ENCODE data around the gene TLE1. TPM values are rescaled to one million over a fixed set of nuclear protein-coding genes. Genes with fewer than 3 reads are reported as not detected.
A peak's percentile ranks its signal among the peaks of the same experiment; 100 is the strongest.

Gene TLE1
- total RNA-seq, 1 donor from 2014 or later, result 75.1 TPM

- no peak for TF ChIP-seq POLR2AphosphoS5 (IDR thresholded peaks at IDR 0.05; ENCODE audit: insufficient read depth in 1 of 2, low read depth in 1 of 2)
- TF ChIP-seq, protein P1, sequence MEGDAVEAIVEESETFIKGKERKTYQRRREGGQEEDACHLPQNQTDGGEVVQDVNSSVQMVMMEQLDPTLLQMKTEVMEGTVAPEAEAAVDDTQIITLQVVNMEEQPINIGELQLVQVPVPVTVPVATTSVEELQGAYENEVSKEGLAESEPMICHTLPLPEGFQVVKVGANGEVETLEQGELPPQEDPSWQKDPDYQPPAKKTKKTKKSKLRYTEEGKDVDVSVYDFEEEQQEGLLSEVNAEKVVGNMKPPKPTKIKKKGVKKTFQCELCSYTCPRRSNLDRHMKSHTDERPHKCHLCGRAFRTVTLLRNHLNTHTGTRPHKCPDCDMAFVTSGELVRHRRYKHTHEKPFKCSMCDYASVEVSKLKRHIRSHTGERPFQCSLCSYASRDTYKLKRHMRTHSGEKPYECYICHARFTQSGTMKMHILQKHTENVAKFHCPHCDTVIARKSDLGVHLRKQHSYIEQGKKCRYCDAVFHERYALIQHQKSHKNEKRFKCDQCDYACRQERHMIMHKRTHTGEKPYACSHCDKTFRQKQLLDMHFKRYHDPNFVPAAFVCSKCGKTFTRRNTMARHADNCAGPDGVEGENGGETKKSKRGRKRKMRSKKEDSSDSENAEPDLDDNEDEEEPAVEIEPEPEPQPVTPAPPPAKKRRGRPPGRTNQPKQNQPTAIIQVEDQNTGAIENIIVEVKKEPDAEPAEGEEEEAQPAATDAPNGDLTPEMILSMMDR (IDR thresholded peaks at IDR 0.05), result no peak
- no peak for TF ChIP-seq POLR2A (IDR thresholded peaks at IDR 0.05)
- intact Hi-C loops (cut with DNase I), result loop anchor here (5.0 to 10.0 kb wide), 2 partner anchors 53 to 956 kb away; no protein-coding TSS in a partner anchor
- no peaks in the 10 kb centered on the region for H3K27me3 ChIP-seq
- no peak overlapping the region for H3K4me3 ChIP-seq
- peaks cover 27% of the 10 kb centered on the region for H3K4me1 ChIP-seq
- H3K27ac ChIP-seq, result no peak overlapping the region
- H3K36me3 ChIP-seq, result no peaks in the 10 kb centered on the region
- no peak for DNase-seq (ENCODE audit: extremely low spot score in 2 of 2)
- no peaks in the 10 kb centered on the region for H3K9me3 ChIP-seq
Observed at GRCh38 chr9:81559197-81559596, 130.2 kb downstream of the TLE1 start.

DNA sequence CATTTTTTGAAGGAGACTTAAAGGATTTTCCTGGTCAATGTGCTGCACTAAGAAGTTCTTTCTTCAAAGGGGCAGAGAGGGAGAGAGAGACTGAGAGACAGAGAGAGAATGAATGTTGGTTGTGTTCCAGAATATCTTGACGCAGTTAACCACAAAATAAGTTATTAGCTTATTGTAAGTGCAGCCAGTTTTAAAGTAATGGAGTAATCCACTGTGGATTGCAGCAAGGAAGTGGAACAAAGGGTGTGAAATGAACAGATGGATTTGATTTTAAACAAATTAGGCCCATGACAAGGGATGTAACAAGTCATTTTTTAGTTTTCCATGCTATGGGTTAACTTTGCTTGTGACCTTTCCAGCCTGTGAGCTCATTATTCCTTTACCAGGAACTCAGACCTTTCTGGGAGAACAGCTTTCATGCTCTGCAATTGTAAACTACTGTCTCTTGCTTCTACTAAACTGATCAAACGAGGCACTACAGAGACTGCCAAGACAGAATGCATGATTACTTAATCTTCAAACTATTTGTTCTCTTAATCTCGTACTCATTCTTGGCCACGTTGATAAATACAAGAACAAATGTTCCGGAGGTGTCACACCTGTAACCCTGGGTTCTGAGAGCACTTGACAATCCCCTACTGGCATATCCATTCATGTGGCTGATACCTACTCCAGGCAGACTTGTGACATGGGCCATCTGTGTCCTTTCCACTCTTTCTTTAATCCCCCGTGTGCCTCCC, 131.1 kb downstream of the TLE1 start:
- Histone ChIP-seq H3K4me3 (no peak overlapping the region), H3K27me3 (no peaks in the 10 kb centered on the region), H3K4me1 (peaks cover 27% of the 10 kb centered on the region), H3K27ac (no peak overlapping the region), H3K36me3 (no peaks in the 10 kb centered on the region), H3K9me3 (no peaks in the 10 kb centered on the region)
- intact Hi-C loops (cut with DNase I), result loop anchor here (5.0 to 10.0 kb wide), 2 partner anchors 54 to 957 kb away; no protein-coding TSS in a partner anchor
- TF ChIP-seq POLR2AphosphoS5 (IDR thresholded peaks at IDR 0.05; ENCODE audit: insufficient read depth in 1 of 2, low read depth in 1 of 2) (peak in 1 of 2 donors; percentile 42), POLR2A (IDR thresholded peaks at IDR 0.05) (no peak)
- no peak for DNase-seq (ENCODE audit: extremely low spot score in 2 of 2)

GRCh38 chr9:81557452-81558090, 131.8 kb downstream of the TLE1 start:
- intact Hi-C loops (cut with DNase I), result loop anchor here (5.0 to 10.0 kb wide), 2 partner anchors 55 to 957 kb away; no protein-coding TSS in a partner anchor
- Histone ChIP-seq H3K36me3 (no peaks in the 10 kb centered on the region), H3K27ac (no peak overlapping the region), H3K9me3 (no peaks in the 10 kb centered on the region), H3K27me3 (no peaks in the 10 kb centered on the region), H3K4me1 (peaks cover 27% of the 10 kb centered on the region), H3K4me3 (no peak overlapping the region)
- DNase-seq (ENCODE audit: extremely low spot score in 2 of 2), result no peak
- TF ChIP-seq, protein P1 (IDR thresholded peaks at IDR 0.05), result no peak
- TF ChIP-seq POLR2AphosphoS5 (IDR thresholded peaks at IDR 0.05; ENCODE audit: insufficient read depth in 1 of 2, low read depth in 1 of 2) (no peak), POLR2A (IDR thresholded peaks at IDR 0.05) (no peak)

DNA sequence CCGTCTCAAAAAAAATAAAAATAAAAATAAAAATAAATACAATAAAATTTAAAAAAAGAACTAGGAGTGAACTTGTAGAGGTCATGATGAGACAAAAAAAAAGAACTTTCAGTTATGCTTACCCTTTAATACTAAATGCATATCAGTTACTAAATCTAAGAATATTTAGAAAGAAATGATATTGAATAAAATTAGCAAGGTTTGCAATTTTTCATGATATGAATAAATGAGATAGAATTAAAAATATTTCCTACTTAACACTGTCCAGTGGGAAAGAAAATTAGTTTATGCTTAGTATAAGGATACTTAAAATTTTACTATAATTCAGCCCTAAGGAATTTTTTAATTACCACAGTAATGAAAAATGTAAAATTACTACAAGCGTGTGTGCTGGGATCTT, 132.4 kb downstream of the TLE1 start:
- Histone ChIP-seq H3K4me3 (no peak overlapping the region), H3K4me1 (peaks cover 27% of the 10 kb centered on the region), H3K27me3 (no peaks in the 10 kb centered on the region), H3K27ac (no peak overlapping the region), H3K9me3 (no peaks in the 10 kb centered on the region), H3K36me3 (no peaks in the 10 kb centered on the region)
- intact Hi-C loops (cut with DNase I), result loop anchor here (5.0 to 10.0 kb wide), 2 partner anchors 55 to 958 kb away; no protein-coding TSS in a partner anchor
- no peak for DNase-seq (ENCODE audit: extremely low spot score in 2 of 2)
- TF ChIP-seq POLR2AphosphoS5 (IDR thresholded peaks at IDR 0.05; ENCODE audit: insufficient read depth in 1 of 2, low read depth in 1 of 2) (no peak), POLR2A (IDR thresholded peaks at IDR 0.05) (no peak)
- TF ChIP-seq, protein P1 (IDR thresholded peaks at IDR 0.05), result no peak

GRCh38 chr9:81552581-81552991, 136.8 kb downstream of the TLE1 start:
- no peaks in the 10 kb centered on the region for H3K36me3 ChIP-seq
- H3K27ac ChIP-seq, result no peak overlapping the region
- H3K4me3 ChIP-seq, result no peak overlapping the region
- DNase-seq (ENCODE audit: extremely low spot score in 2 of 2), result no peak
- no peaks in the 10 kb centered on the region for H3K9me3 ChIP-seq
- peaks cover 1% of the 10 kb centered on the region for H3K4me1 ChIP-seq
- intact Hi-C loops (cut with DNase I), result loop anchor here (10.0 kb wide), 1 partner anchor 962 kb away; no protein-coding TSS in a partner anchor
- H3K27me3 ChIP-seq, result no peaks in the 10 kb centered on the region
- no peak for TF ChIP-seq POLR2AphosphoS5 (IDR thresholded peaks at IDR 0.05; ENCODE audit: insufficient read depth in 1 of 2, low read depth in 1 of 2)
- TF ChIP-seq, protein P1 (IDR thresholded peaks at IDR 0.05), result no peak
- no peak for TF ChIP-seq POLR2A (IDR thresholded peaks at IDR 0.05)
